ENCODE data around the gene PRKAG2. TPM values are rescaled to one million over a fixed set of nuclear protein-coding genes. Genes with fewer than 3 reads are reported as not detected.

Gene PRKAG2
- total RNA-seq, 2 donors from 2014 or later: 19.9 to 22.6 TPM

DNA sequence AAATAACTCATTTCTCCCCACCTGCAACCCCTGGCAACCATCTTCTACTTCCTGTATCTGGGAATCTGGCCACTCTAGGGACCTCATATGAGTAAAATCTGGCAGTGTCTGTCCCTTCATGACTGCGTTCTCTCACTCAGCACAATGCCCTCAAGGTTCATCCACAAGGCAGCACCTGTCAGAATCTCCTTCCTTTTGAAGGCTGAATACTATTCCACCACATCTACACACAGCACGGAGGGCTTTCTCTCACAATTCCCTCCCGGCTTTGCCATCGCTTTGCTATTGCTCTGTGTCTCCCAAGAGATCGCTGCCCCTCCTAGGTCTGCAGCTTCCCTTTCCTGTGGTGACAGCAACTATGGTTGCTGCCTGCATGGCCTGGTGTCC lies 182.5 kb downstream of the PRKAG2 start:
- ATAC-seq: no peak
- no peaks in the 10 kb centered on the region for H3K27me3 Mint-ChIP-seq

DNA sequence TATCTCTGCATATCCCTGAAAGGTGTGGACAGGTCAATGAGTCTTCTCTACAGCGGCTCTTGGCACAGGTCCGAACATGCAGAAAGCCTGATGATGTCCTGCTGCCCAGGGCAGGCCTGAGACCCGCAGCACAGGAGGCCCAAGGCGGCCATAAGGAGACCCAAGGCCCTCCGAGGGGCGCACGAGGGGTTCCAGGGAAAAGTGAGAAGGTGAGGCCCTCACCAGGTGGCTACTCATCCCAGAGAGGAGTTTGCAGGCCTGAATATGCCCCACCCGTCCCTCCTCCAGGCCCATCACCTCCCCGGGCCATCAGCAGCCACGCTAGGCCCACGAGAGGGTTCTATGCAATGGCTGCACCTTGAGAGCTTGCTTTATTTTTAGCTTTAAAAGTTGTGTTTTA lies 183.8 kb downstream of the PRKAG2 start:
- no peak for ATAC-seq
- Mint-ChIP-seq H3K4me1 (ENCODE audit: low read depth in 2 of 2) (peaks cover 6 to 9% of the 10 kb centered on the region in 2 donors), H3K27ac (no peak overlapping the region), H3K9me3 (no peaks in the 10 kb centered on the region), H3K27me3 (no peaks in the 10 kb centered on the region), H3K4me3 (no peak overlapping the region), H3K36me3 (no peaks in the 10 kb centered on the region)
- DNase-seq (ENCODE audit: low spot score): no peak

More for the DNA sequence above, 182.5 kb downstream of the PRKAG2 start:
- no peak for DNase-seq (ENCODE audit: low spot score)
- Mint-ChIP-seq H3K9me3 (no peaks in the 10 kb centered on the region), H3K36me3 (no peaks in the 10 kb centered on the region), H3K4me1 (ENCODE audit: low read depth in 2 of 2) (peaks cover 7 to 11% of the 10 kb centered on the region in 2 donors), H3K27ac (no peak overlapping the region), H3K4me3 (no peak overlapping the region)

DNA sequence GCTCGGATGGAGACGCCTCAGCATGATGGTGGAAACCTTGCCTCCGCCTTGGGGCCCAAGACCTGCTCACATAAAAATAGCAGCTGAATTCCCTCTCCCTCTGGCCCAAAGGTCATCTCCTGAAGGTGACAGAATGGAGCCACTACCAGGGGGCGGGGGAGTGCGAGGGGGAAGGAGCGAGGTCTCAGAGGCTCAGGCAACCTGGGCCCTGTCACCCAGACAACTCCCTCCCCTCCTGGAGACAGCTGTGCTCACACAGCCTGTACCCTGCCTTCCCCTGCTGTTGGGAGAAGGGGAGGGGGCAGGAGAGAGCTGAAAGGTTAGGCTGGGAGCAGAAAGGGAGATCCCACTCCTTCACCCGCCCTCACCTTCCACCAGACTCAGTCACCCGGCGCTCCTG lies 184.2 kb downstream of the PRKAG2 start:
- Mint-ChIP-seq H3K27me3 (no peaks in the 10 kb centered on the region), H3K9me3 (no peaks in the 10 kb centered on the region), H3K36me3 (no peaks in the 10 kb centered on the region), H3K4me3 (no peak overlapping the region), H3K27ac (no peak overlapping the region), H3K4me1 (ENCODE audit: low read depth in 2 of 2) (peaks cover 6 to 9% of the 10 kb centered on the region in 2 donors)
- DNase-seq (ENCODE audit: low spot score): no peak
- ATAC-seq: no peak

DNA sequence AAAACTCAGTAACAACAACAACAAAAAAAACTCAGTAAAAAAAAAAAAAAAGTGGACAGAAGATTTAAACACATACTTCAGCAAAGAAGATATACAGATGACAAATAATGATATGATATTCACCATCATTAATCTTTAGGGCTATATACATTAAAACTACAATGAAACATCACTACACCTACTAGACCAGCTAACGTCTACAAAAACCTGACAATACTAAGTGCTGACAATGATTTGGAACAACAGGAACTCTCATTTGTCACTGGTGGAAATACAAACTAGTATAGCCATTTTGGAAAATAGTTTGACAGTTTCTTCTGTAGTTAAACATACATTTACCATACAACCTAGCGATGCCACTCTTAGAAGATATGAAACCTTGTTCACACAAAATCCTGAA lies 185.5 kb downstream of the PRKAG2 start:
- ATAC-seq (no peak), DNase-seq (ENCODE audit: low spot score) (no peak)
- H3K36me3 Mint-ChIP-seq: no peaks in the 10 kb centered on the region
- H3K9me3 Mint-ChIP-seq: no peaks in the 10 kb centered on the region
- H3K4me3 Mint-ChIP-seq: no peak overlapping the region
- H3K27me3 Mint-ChIP-seq: no peaks in the 10 kb centered on the region
- H3K4me1 Mint-ChIP-seq (ENCODE audit: low read depth in 2 of 2): peaks cover 6 to 9% of the 10 kb centered on the region in 2 donors
- no peak overlapping the region for H3K27ac Mint-ChIP-seq

DNA sequence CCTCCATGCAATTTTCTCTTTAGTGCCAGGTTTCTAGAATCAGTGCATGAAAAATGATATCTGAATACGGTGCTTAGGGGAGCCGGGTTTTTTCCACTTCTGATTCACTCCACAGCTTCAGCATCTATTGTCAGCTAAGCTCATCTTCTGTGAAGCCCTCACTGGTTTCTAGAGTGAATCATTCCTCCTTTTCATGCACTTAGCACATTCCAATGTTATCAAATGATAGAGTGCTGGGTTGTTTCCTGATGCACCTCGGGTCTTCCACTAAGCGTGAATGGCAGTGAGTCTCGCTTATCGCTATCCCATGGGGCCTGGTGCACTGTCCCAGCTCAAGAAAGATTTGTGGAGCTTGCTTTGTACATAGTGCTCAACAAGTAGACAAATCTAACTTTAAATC lies 186.3 kb downstream of the PRKAG2 start:
- ATAC-seq (no peak), DNase-seq (ENCODE audit: low spot score) (no peak)
- H3K4me1 Mint-ChIP-seq (ENCODE audit: low read depth in 2 of 2): peaks cover 6 to 9% of the 10 kb centered on the region in 2 donors
- H3K27me3 Mint-ChIP-seq: no peaks in the 10 kb centered on the region
- H3K36me3 Mint-ChIP-seq: no peaks in the 10 kb centered on the region
- no peaks in the 10 kb centered on the region for H3K9me3 Mint-ChIP-seq
- H3K4me3 Mint-ChIP-seq: no peak overlapping the region
- no peak overlapping the region for H3K27ac Mint-ChIP-seq

DNA sequence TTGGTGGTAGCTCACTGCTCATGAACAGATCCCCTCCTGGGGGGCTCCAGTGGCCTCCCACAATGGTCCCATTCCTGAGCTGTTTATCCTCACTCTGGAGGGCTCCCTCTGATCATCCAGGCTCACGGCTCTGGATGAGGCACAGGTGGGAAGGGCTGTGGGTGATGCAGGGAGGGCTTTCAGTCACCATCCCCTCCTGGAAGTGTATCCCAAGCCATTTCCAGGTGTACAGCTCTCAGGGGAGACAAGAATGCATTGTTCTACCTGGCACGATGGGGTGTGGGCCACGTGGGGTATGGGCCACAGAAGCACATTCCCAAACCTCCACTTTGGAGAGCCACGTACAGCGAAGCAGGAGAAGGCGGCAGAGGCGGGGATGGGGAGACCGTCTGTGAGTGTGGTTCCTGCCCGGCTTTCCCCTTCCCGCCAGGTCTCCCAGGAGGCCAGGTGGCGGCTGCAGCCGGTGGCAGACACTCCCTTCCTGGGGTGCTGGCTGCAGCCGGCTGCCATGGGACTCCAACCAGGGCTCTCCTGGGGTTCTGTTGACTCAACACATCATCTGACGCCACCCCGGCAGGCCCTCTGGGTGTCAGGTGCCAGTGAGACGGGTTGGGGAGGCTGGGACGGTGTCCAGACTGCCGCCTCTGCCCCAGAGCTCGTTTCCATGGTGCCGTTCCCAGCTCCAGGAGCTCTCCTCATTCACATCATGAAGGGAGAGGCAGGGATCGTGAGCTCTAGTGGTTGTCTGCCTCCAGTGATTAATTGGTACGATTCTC lies 187.5 kb downstream of the PRKAG2 start:
- Mint-ChIP-seq H3K4me3 (no peak overlapping the region), H3K36me3 (no peaks in the 10 kb centered on the region), H3K27ac (peak overlapping the region in 1 of 2 donors; percentile 35), H3K4me1 (ENCODE audit: low read depth in 2 of 2) (peaks cover 2 to 4% of the 10 kb centered on the region in 2 donors), H3K9me3 (no peaks in the 10 kb centered on the region), H3K27me3 (no peaks in the 10 kb centered on the region)
- DNase-seq (ENCODE audit: low spot score): no peak
- ATAC-seq: no peak

DNA sequence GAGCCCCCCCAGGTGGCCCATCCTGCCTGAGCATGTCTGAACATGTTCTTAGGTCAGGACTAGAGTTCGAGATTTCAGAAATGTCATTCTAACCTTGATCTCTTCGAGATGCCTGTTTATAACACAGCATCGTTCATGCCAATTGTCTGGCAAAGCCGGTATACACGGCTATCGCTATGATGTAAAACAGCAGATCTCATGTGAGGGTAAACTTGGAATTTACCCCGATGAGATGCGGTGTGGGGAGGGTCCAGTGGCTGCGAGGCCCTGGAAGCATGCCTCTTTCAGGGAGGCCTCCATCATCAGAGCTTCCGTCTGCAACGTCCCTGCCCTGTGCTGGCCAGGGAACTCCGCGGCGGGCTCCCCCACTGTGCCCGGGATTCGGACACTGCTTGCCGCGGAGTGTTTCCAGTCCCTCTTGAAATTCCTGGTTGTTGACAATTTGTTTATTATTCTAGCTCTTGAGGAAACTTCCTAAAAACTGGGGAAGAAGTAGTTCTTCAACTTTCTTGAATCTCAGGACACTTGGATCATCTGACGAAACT lies 188.6 kb downstream of the PRKAG2 start:
- H3K36me3 Mint-ChIP-seq: no peaks in the 10 kb centered on the region
- H3K4me3 Mint-ChIP-seq: no peak overlapping the region
- no peaks in the 10 kb centered on the region for H3K27me3 Mint-ChIP-seq
- ATAC-seq (no peak), DNase-seq (ENCODE audit: low spot score) (no peak)
- H3K27ac Mint-ChIP-seq: peak overlapping the region in 1 of 2 donors; percentile 35
- peaks cover 0 to 2% of the 10 kb centered on the region in 2 donors for H3K4me1 Mint-ChIP-seq (ENCODE audit: low read depth in 2 of 2)
- H3K9me3 Mint-ChIP-seq: no peaks in the 10 kb centered on the region

DNA sequence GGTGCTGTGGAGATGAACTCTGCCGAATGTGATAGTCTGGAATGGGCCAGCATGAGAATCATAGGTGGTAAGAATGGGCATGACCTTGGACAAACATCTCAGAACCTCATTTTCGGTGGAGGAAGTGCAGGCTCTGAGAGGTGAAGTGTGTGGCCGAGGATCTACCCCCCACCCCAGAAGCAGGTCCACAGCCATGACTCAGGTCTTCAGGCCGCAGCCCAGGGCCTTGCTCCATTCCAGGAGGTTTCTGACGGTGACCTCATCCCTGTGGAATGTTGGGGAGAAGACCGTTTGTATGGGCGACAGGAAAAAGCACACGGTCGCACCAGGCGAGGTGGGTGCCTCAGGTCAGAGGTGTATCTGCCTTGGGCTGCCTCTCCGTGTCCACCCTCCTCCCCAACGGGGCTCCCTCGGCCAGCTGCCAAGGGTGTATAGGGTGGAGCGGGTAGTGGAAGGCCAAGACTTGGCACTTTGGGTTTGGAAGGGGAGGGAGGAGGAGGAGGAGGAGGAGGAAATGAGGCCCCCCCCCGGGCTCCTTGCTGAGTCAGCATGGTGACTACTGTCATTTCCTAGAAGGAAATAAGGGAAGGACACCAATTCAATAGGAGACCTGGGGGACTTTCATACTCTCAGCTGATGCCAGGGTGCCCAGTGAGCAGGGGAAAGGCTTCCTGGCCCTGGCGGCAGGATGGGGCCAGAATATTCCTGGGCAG lies 189.2 kb downstream of the PRKAG2 start:
- H3K9me3 Mint-ChIP-seq: no peaks in the 10 kb centered on the region
- ATAC-seq (no peak), DNase-seq (ENCODE audit: low spot score) (no peak)
- no peaks in the 10 kb centered on the region for H3K27me3 Mint-ChIP-seq
- H3K4me3 Mint-ChIP-seq: no peak overlapping the region
- no peak overlapping the region for H3K27ac Mint-ChIP-seq
- no peaks in the 10 kb centered on the region for H3K36me3 Mint-ChIP-seq
- H3K4me1 Mint-ChIP-seq (ENCODE audit: low read depth in 2 of 2): peaks cover 0 to 3% of the 10 kb centered on the region in 2 donors

DNA sequence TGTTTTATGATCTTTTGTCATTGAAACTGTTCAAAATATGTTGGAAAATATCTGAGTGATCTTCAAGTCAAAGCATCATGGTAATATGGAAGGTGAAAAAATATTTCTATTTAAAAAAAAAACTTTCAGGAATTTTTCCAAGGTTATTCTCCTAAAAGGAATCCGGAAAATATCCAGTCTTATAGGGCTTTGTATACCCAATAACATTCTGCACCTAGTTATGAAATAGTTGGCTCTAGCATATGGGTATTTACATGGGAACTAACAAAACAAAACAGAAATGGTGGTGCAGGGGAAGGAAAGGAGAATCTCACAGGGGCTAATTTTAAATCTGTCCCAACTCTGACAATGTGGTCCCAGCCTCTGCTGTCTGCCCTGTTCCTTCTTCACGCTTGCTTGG lies 190.1 kb downstream of the PRKAG2 start:
- Mint-ChIP-seq H3K9me3 (no peaks in the 10 kb centered on the region), H3K27ac (no peak overlapping the region), H3K4me3 (no peak overlapping the region), H3K4me1 (ENCODE audit: low read depth in 2 of 2) (peaks cover 0 to 3% of the 10 kb centered on the region in 2 donors), H3K27me3 (no peaks in the 10 kb centered on the region), H3K36me3 (no peaks in the 10 kb centered on the region)
- no peak for DNase-seq (ENCODE audit: low spot score)
- no peak for ATAC-seq

DNA sequence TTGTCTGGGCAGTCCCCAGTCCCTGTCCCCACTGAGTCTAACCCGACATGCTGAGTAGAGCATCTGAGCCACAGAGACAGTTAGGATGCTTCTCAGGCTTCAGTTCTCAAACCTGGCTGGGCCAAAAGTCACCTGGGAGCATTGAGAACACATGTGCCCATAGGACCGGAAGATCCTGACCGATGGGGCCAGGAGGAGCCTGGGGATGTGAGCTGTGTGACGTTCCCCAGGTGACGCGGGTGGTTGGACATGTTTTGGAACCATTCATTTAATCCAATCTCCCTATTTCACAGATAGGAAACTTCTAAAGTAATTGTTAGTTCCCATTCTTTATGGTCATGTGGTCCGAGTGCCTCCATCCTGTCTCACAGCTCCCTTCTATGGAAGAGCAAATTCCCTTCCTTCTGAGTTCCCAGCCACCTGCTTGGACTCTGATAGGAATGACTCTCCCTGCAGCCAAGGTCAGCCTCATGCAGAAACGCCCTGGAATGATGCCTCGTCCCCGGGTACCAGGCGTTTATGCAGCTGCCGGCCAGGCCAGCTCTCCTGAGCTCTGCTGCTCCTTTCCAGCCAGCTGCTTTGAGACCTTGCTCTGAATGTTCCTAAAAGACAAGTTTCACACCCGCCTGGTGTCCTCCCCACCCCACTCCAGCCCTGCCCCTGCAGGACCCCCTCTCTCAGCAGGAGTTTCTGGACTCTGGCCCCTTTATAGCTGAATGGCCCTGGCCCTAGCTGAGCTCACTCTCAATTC lies 190.7 kb downstream of the PRKAG2 start:
- H3K27me3 Mint-ChIP-seq: no peaks in the 10 kb centered on the region
- DNase-seq (ENCODE audit: low spot score) (no peak), ATAC-seq (no peak)
- peaks cover 0 to 3% of the 10 kb centered on the region in 2 donors for H3K4me1 Mint-ChIP-seq (ENCODE audit: low read depth in 2 of 2)
- no peaks in the 10 kb centered on the region for H3K9me3 Mint-ChIP-seq
- no peaks in the 10 kb centered on the region for H3K36me3 Mint-ChIP-seq
- no peak overlapping the region for H3K27ac Mint-ChIP-seq
- H3K4me3 Mint-ChIP-seq: no peak overlapping the region

DNA sequence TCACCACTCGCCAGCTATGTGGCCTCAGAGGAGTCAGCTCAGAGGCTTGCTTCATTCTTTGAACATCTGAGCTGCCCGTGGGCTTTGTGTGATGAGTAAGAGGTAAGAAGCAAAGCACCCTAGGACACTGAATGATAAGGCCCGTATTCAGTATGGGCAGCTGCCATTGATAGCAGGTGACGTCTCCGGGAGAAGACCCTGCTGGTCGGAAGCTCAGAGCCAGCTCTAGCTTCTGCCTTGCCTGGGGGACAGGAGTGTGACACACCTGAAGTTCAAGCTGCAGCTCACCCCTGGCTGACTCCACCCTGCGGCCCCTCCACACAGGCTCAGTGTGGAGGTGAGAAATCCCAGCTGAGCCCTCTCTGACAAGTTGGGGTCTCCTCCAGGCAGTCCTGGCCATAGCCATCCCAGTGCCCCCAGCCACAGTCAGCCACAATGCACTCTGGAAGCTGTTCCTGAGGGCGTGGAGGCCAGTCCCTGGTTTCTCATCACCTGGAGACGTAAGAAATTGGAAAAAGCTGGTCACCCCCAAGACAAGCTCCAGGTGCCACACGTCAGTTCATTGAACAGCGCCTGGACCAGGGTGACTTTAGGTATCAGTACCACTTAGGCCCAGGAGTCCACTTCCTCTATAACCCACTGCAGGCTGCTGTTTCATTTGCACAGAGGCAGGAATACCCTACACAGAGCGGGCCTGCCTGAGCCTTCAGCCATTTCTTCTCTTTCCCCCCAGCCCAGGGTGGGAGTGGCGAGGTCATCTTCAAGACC lies 192.3 kb downstream of the PRKAG2 start:
- Mint-ChIP-seq H3K4me1 (ENCODE audit: low read depth in 2 of 2) (peaks cover 0 to 8% of the 10 kb centered on the region in 2 donors), H3K27ac (no peak overlapping the region), H3K9me3 (no peaks in the 10 kb centered on the region), H3K27me3 (no peaks in the 10 kb centered on the region), H3K36me3 (no peaks in the 10 kb centered on the region), H3K4me3 (no peak overlapping the region)
- peak in 1 of 2 donors; percentile 31 for ATAC-seq
- no peak for DNase-seq (ENCODE audit: low spot score)

DNA sequence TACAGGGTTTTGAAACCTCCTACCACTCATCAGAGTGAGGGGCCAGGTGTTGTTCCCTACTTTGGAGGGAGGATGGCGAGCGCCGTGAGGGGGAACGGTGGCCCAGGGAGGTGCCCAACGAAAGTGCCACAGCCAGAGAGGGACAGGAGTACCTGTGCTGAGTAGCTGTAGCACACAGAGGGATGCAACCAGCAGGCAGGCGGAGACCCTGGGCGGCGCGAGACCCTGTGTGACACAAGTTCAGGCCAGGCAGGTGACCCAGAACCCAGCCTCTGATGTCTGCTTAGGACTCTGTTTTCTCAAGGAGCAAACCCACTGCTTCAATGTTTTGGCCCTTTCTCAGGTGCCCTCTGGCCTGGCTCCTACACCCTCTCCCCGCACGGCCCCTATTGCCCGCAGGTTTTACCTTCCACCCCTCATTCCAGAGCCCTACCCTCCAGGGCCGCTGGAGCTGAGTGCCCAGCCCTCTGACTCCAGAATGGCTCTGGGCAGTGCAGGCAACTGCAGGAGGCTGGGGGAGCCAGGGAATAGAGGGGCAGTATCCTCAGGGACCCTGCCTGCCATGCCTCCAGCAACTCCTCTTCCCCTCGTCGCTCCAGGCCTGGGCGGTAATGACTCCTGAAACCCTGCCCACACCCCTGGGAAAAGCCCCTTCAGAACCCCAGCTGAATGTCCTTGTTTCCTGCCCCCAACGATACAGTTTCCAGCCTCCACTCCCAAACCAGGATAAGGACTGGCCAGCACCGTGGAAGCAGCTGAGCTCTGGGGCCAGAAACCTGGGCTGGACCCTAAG lies 193.1 kb downstream of the PRKAG2 start:
- DNase-seq (ENCODE audit: low spot score) (no peak), ATAC-seq (no peak)
- Mint-ChIP-seq H3K9me3 (no peaks in the 10 kb centered on the region), H3K4me1 (ENCODE audit: low read depth in 2 of 2) (peaks cover 0 to 15% of the 10 kb centered on the region in 2 donors), H3K4me3 (no peak overlapping the region), H3K27me3 (no peaks in the 10 kb centered on the region), H3K36me3 (no peaks in the 10 kb centered on the region), H3K27ac (no peak overlapping the region)

Measured in natural killer cell treated with Interleukin-12 subunit alpha and Interleukin-12 subunit beta and Interleukin-15 and Interleukin-18, amount 100 ng/mL, for 72 hours (primary cell).